Esophagus squamous epithelium (tissue), 4 donors: ENCODE results near the gene TBXAS1.

Source experiments
- POLR2A ChIP-seq, 4 donors: fragments of 450-650 bp; IDR thresholded peaks; one replicate each; pipeline ENCODE4 v1.6.1; 2017; ENCODE audit warnings: antibody characterized with exemption in 4 of 4, mild to moderate bottlenecking in 4 of 4, moderate library complexity in 3 of 4
- TF ChIP-seq, protein P1 (sequence below), 6 experiments: fragments of 450-650 bp in 4 of 6; fragments of 200-600 bp in 2 of 6; sonication (generic) in 2 of 6; IDR thresholded peaks; one replicate each; pipeline ENCODE4 v1.5.1; 2016 to 2019; ENCODE audit warnings: antibody characterized with exemption in 6 of 6, mild to moderate bottlenecking in 4 of 6, moderate library complexity in 4 of 6

GRCh38 chr7:140025814-140026433, 196.9 kb downstream of the TBXAS1 start:
- TF ChIP-seq, protein P1, sequence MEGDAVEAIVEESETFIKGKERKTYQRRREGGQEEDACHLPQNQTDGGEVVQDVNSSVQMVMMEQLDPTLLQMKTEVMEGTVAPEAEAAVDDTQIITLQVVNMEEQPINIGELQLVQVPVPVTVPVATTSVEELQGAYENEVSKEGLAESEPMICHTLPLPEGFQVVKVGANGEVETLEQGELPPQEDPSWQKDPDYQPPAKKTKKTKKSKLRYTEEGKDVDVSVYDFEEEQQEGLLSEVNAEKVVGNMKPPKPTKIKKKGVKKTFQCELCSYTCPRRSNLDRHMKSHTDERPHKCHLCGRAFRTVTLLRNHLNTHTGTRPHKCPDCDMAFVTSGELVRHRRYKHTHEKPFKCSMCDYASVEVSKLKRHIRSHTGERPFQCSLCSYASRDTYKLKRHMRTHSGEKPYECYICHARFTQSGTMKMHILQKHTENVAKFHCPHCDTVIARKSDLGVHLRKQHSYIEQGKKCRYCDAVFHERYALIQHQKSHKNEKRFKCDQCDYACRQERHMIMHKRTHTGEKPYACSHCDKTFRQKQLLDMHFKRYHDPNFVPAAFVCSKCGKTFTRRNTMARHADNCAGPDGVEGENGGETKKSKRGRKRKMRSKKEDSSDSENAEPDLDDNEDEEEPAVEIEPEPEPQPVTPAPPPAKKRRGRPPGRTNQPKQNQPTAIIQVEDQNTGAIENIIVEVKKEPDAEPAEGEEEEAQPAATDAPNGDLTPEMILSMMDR (IDR thresholded peaks at IDR 0.05), result no peak
- no peak for TF ChIP-seq POLR2A (IDR thresholded peaks at IDR 0.05)
